HG02840 (cell line): Measurements from ENCODE around the gene MEIOSIN.
A peak's percentile ranks its signal among the peaks of the same experiment; 100 is the strongest.

Source experiments
- ATAC-seq: cut with Tn5 transposase; IDR thresholded peaks from one replicate; pipeline ENCODE4 v1.9.1; 2021; ENCODE audit warnings: mild to moderate bottlenecking, moderate library complexity, moderate number of reproducible peaks; ENCODE audit not compliant: unreplicated experiment, low FRiP score

MEIOSIN gene

GRCh38 chr19:45764475-45764874 is 31.2 kb downstream of the MEIOSIN start:
- no peak for ATAC-seq

GRCh38 chr19:45764945-45765701 is 31.9 kb downstream of the MEIOSIN start:
- ATAC-seq = no peak

GRCh38 chr19:45765702-45766295 is 32.6 kb downstream of the MEIOSIN start:
- no peak for ATAC-seq

- no peak for ATAC-seq
These were observed 33.1 kb downstream of the MEIOSIN start for GRCh38 chr19:45766296-45766868.

- ATAC-seq = no peak
These were observed 33.7 kb downstream of the MEIOSIN start for GRCh38 chr19:45766869-45767346.

GRCh38 chr19:45767410-45767880 is 34.2 kb downstream of the MEIOSIN start:
- ATAC-seq = no peak

- no peak for ATAC-seq
These were observed 34.8 kb downstream of the MEIOSIN start for GRCh38 chr19:45767881-45768654.

- ATAC-seq = no peak
These were observed 35.4 kb downstream of the MEIOSIN start for GRCh38 chr19:45768655-45768983.

- ATAC-seq = peak; percentile 46
These were observed 35.9 kb downstream of the MEIOSIN start, which contains the start of gene SIX5 for GRCh38 chr19:45768984-45769782. SIX5 (minus strand) TSS chr19:45769252; CDS start chr19:45768844, 408 bp downstream.

- ATAC-seq = peak; percentile 5
These were observed 36.6 kb downstream of the MEIOSIN start for GRCh38 chr19:45769821-45770191.

GRCh38 chr19:45770192-45771101 is 37.2 kb downstream of the MEIOSIN start:
- ATAC-seq = peak; percentile 48

- ATAC-seq = no peak
These were observed 38.2 kb downstream of the MEIOSIN start for GRCh38 chr19:45771311-45771933.

- ATAC-seq = no peak
These were observed 39.0 kb downstream of the MEIOSIN start for GRCh38 chr19:45772130-45772840.

- ATAC-seq = no peak
These were observed 39.7 kb downstream of the MEIOSIN start for GRCh38 chr19:45772912-45773311.

- ATAC-seq = no peak
These were observed 40.1 kb downstream of the MEIOSIN start for GRCh38 chr19:45773384-45773783.

GRCh38 chr19:45774765-45775164 is 41.5 kb downstream of the MEIOSIN start:
- no peak for ATAC-seq

GRCh38 chr19:45777395-45777961 is 44.2 kb downstream of the MEIOSIN start:
- no peak for ATAC-seq
